ENCODE measurements around the gene DCBLD1.

- TF ChIP-seq, protein P1, sequence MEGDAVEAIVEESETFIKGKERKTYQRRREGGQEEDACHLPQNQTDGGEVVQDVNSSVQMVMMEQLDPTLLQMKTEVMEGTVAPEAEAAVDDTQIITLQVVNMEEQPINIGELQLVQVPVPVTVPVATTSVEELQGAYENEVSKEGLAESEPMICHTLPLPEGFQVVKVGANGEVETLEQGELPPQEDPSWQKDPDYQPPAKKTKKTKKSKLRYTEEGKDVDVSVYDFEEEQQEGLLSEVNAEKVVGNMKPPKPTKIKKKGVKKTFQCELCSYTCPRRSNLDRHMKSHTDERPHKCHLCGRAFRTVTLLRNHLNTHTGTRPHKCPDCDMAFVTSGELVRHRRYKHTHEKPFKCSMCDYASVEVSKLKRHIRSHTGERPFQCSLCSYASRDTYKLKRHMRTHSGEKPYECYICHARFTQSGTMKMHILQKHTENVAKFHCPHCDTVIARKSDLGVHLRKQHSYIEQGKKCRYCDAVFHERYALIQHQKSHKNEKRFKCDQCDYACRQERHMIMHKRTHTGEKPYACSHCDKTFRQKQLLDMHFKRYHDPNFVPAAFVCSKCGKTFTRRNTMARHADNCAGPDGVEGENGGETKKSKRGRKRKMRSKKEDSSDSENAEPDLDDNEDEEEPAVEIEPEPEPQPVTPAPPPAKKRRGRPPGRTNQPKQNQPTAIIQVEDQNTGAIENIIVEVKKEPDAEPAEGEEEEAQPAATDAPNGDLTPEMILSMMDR (conservative IDR thresholded peaks at IDR 0.05; ENCODE audit: low read length): no peak
- TF ChIP-seq EZH2phosphoT487 (IDR thresholded peaks at IDR 0.05; ENCODE audit: borderline replicate concordance, low read depth, low read length): no peak
These were observed 14.0 kb downstream of the DCBLD1 start for GRCh38 chr6:117496383-117496990.
